HG02610 (cell line): ENCODE data around the gene KCNQ1.

ENCODE experiments used
- ATAC-seq: cut with Tn5 transposase; IDR thresholded peaks from one replicate; pipeline ENCODE4 v1.9.1; 2021; ENCODE audit warnings: mild to moderate bottlenecking, moderate library complexity; ENCODE audit not compliant: unreplicated experiment

Gene KCNQ1

GRCh38 chr11:2751523-2752203 is 306.9 kb downstream of the KCNQ1 start:
- ATAC-seq, result no peak

DNA sequence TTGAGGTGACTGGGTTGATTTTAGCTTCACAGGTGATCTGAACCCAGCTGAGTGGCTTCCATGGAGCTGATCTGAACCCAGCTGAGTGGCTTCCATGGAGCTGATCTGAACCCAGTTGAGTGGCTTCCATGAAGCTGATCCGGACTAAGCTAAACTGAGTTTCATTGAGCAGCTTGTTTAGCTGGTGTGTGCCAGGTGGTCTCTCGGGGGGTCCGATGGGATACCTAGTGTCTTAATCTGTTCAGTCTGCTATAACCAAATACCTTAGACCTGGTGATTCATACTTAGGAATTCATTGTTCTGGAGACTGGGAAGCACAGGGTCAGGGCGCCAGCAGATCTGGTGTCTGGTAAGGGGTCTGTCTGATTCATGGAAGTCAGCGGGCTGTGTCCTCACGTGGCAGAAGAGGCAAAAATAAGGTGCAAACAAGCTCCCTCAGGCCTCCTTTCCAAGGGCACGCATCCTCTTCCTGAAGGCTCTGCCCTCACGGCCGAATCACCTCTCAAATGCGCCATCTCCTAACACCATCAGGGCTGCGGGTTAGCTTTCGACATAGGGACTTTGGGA is 307.5 kb downstream of the KCNQ1 start:
- ATAC-seq, result no peak

DNA sequence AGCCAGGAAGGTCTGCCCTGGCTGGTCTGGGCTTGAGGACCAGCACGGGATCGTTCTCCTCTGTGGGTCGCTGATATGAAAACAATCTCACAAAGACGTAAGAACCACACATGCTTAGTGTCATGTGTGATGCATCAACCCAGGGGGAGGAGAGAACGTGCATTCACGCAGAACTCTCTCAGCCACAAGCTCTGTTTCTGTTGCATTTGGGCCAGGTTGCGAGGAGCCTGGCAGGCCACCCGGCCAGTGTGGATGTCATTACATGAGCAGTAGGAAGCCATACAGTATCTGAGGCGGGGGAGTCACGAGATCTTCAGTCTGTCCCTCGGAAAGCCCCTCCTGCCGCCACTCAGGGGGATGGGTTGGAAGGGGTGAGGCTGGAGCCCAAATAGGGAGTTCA is 308.1 kb downstream of the KCNQ1 start:
- ATAC-seq, result no peak

DNA sequence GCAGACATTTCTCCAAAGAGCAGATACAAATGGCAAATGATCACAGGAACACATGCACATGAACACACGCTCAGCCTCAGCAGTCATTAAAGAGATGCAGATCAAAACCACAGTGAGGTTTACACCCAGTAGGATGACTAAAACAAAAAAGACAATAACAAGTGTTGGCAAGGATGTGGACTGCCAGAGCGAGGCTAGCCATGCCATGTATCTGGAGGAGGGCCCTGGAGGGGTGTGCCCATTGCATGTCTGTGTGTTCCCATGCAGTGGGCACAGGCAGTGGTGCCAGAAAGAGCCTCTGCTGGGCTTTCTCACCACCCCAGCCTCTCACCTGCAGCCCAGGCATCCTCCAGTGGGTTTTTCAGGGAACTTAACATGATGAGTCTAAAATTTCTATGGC is 309.2 kb downstream of the KCNQ1 start:
- ATAC-seq, result no peak

DNA sequence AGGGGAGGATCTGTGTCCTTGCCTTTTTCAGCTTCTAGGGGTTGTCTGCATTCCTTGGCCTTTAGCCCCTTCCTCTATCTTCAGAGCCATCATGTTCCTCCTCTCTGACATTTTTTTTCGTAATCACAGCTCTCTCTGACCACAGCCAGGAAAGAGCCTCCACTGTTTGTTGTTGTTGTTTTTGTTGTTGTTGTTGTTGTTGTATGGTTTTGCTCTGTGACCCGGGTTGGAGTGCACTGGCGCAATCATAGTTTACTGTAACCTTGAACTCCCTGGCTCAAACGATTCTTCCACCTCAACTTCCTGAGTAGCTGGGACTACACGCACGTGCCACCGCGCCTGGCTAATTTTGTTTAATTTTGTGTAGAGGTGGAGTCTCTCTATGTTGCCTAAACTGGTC is 310.3 kb downstream of the KCNQ1 start:
- ATAC-seq, result no peak

GRCh38 chr11:2758751-2759150 is 313.9 kb downstream of the KCNQ1 start:
- no peak for ATAC-seq

DNA sequence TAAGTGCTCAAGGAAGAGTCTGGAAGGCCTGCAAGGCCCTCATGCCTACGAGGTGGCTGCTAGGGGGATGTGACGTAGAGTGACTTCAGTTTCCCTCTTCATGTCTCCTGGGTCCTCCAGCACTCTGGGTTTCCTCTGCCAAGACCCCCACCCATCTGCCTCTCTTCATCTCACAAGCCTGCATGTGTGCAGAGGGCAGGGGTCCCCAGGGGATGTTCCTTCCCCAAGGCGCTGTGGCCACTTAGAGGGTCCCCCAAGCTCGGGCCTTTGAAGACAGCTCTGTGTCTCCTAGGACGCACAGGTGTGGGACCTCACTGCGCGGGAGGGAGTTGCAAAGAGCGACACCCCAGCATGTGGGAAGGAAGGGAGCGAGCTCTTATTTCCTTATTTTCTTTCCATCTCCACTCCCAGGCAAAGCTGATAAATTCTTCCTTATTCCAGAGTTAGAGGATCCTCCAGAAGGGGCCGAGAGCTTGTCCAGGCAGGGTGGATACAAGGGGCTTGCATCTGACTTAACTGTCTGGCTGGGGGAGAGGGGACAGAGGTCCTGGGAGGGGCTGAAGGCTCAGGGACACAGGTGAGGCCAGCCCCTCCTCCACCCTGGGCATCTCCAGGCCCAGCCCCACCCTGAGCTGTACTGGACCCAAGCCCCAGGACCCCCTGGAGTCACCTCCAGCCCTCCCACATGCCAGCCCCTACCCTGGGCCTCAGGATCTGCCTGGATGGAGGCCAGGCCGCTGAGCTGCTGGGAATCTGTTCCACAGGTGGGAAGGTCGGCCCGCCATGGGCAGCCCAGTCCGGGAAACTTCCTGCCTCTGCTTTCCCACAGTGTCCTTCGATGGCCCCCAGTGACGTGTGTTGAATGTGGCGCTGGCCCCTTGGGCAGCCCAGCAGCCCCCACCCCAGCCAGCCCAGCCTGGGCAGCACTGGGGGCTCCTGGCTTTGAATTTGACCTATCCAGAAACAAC is 314.7 kb downstream of the KCNQ1 start:
- ATAC-seq, result no peak

- no peak for ATAC-seq
Measured at GRCh38 chr11:2760196-2760871, 315.5 kb downstream of the KCNQ1 start.

- ATAC-seq, result no peak
Measured at GRCh38 chr11:2761131-2762030, 316.6 kb downstream of the KCNQ1 start.

GRCh38 chr11:2762031-2762380 is 317.2 kb downstream of the KCNQ1 start:
- ATAC-seq, result no peak

- no peak for ATAC-seq
Measured at GRCh38 chr11:2762451-2762850, 317.6 kb downstream of the KCNQ1 start.

DNA sequence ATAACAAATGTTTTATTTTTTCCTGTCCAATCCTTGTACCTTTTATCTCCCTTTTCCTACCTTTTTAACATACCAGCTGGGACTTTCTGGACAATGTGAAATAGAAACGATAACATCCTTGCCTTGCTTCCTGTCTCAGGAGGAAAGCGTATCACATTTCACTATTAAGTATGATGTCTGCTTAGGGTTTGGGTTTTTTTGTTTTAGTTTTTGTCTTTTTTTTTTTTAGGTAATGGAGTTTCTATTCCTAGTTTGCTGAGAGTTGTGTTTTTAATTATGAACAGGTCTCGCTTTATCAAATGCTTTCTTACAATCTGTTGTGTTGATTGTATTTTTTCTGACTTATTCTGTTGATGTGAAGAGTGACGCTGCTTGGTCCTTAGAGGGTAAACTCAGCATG is 319.2 kb downstream of the KCNQ1 start:
- no peak for ATAC-seq

DNA sequence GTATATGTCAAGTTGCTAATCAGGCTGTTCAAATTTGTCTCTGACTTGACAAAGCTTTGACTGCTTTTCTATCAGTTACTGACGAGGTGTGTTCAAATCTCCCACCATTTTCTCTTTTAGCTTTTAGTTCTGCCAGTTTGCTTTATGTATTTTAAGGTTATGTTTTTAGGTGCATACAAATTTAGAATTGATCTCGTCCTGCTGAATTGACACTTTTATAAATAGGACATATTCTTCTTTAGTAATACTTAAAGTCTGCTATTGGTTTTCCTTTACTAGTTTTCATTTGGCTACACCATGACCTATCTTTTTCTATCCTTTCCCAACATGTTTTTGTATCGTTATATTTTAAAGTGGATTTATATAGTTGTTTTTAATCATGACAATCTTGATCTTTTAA is 320.7 kb downstream of the KCNQ1 start:
- ATAC-seq, result no peak

DNA sequence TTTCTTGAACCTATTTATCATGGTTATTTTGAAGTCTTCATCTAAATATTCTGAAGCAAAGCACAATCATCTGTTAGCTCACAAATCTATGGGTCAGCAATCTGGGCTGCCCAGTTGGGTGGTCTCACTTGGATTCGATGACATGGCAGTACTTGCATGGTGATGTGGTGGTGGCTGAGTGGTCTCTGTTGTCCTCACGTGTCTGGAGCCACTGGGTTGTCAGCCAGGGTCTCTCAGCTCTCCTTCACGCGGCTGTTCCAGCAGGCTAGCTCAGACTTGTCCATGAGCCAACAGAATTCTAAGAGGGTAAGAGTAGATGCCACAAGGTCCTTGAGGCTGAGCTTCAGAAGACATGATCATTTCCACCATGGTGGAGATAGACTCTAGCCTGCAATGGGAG is 321.4 kb downstream of the KCNQ1 start:
- no peak for ATAC-seq

DNA sequence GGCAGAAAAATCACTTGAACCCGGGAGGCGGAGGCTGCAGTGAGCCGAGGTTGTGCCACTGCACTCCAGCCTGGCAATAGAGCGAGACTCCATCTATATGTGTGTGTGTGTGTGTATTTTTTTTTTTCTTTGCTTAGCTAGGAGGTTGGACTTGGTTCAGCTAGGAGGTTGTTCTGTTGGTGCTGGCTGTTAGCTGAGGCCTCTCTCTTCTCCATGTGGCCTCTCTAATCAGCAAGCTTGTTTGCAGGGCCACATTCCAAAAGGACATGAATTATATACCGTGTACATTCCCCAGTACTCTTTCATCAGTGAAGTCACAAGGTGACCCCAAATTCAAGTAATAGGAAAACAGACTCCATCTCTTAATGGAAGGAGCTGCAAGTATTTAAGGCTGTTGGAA is 322.3 kb downstream of the KCNQ1 start:
- ATAC-seq, result no peak

DNA sequence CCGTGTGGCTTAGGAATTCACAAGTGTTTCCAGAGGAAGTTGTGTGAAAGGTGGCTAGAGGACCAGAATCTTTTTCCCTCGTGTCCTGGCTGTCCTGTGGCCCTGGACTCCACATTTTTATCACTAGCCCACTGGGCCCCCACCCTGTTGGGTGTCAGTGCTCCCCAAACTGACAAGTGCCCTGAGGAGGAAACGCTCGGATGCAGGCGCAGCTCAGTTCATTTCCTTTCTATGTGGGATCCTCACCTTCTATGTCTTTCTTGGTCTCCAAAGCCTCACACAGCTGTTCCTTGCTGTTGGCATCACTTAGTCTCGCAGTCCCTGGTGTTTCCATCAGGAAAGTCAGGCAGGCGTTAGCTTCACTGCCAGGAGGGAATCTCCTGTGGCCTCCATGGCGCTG is 323.0 kb downstream of the KCNQ1 start:
- ATAC-seq, result no peak

GRCh38 chr11:2768471-2769408 is 323.9 kb downstream of the KCNQ1 start:
- ATAC-seq, result no peak

DNA sequence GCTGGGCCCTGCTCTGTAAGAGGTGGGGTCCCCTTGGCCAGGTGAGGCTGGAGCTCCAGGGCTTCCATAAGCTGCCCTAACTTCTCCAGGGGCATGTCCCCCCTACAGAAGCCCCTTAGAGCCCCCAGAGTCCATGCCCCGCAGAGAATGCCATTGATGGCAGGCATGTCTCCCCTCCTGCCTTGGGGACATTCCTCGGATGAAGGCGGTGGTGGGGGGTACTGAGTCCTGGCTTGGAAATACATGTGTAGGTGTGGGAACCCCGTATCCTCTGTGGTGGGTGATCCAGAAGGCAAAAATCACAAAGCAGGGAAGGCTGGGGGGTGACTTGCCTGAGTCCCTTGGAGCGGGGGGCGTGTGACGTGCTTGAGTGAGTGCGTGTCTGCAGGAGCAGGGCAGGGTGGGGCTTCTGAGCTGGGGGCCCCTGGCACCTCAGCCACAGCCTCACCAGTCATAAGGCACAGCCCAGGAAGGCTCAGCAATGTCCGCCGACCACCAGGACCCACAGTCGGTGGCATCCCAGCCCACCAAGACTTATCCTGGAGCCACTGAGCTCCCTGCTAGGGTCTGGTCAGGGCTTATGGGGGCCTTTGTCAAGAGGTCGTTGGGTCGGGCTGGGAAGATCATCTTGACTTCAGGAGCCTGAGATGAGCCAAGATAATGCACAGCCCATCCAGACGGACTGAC is 324.7 kb downstream of the KCNQ1 start:
- no peak for ATAC-seq
